Vagina (tissue), 2 donors: Measurements from ENCODE around the gene PTPRN2.

Experiments
- CTCF ChIP-seq, 3 experiments: fragments of 450-650 bp in 2 of 3; fragments of 200-600 bp in 1 of 3; sonication (generic) in 1 of 3; IDR thresholded peaks; one replicate each; pipeline ENCODE4 v1.5.1; 2017 to 2019; ENCODE audit warnings: antibody characterized with exemption in 3 of 3, mild to moderate bottlenecking in 2 of 3, moderate library complexity in 2 of 3
- POLR2AphosphoS5 ChIP-seq, 2 donors: sonication (generic); formaldehyde crosslinking; IDR thresholded peaks; one replicate each; pipeline ENCODE4 v1.9.0; 2017; ENCODE audit warnings: antibody characterized with exemption in 2 of 2, mild to moderate bottlenecking in 2 of 2, low read depth in 1 of 2; ENCODE audit not compliant: insufficient read depth in 1 of 2

- no peak for TF ChIP-seq CTCF (IDR thresholded peaks at IDR 0.05)
- TF ChIP-seq POLR2AphosphoS5 (IDR thresholded peaks at IDR 0.05; ENCODE audit: insufficient read depth in 1 of 2, low read depth in 1 of 2): no peak
Observed at GRCh38 chr7:158495216-158495615, 92.4 kb downstream of the PTPRN2 start.
